ENCODE measurements around the gene TNP1.

The TNP1 gene, protein sequence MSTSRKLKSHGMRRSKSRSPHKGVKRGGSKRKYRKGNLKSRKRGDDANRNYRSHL

DNA sequence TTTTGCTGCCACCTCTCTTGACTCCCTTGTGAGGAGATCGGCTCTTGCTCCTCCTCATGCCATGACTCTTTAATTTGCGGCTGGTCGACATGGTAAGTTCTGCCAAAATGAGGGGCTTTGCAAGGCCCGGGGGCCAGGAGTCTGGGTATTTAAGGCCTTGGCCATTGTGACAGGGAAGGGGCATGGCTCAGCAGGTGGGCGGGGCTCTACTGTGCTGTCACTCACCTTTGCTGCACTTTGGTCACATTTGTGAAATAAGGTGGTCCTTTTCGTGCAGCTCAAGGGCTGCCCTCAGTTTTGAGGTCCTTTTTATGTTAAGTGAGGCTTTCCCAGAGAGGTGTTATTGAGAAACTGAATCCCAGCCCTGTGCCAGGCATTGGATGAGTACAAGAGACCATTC, at the start of gene TNP1:
Gene TNP1, minus strand, starts transcription at position 121 of the 400 bp plus-strand sequence. Its CDS starts 30 bp downstream, at position 91.
- no peak for DNase-seq (ENCODE audit: extremely low spot score)
- POLR2A ChIA-PET: no interaction called here
- CTCF ChIA-PET: no interaction called here
- TF ChIP-seq, protein P1, sequence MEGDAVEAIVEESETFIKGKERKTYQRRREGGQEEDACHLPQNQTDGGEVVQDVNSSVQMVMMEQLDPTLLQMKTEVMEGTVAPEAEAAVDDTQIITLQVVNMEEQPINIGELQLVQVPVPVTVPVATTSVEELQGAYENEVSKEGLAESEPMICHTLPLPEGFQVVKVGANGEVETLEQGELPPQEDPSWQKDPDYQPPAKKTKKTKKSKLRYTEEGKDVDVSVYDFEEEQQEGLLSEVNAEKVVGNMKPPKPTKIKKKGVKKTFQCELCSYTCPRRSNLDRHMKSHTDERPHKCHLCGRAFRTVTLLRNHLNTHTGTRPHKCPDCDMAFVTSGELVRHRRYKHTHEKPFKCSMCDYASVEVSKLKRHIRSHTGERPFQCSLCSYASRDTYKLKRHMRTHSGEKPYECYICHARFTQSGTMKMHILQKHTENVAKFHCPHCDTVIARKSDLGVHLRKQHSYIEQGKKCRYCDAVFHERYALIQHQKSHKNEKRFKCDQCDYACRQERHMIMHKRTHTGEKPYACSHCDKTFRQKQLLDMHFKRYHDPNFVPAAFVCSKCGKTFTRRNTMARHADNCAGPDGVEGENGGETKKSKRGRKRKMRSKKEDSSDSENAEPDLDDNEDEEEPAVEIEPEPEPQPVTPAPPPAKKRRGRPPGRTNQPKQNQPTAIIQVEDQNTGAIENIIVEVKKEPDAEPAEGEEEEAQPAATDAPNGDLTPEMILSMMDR (IDR thresholded peaks at IDR 0.05; ENCODE audit: control extremely low read depth, extremely low read depth, low read depth, missing control alignments): no peak

DNA sequence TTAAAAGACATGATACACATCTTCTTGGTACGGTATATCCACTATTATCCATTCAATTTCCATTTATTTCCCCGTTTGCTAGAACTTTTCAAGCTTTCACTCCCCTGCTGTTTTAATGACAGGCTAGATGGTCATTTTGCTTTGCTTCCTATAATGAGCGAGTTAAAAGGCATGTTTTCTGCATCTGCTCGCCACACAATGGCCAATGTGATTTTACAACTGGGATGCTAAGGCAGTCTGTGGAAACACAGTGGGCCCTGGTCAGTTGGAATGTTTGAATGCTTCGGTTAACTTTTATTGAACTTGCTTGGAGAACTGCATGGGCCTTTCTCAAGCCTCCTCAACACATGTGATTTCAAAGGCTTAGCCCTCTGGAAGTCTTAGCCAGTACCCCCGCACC, 48.4 kb upstream of the TNP1 start:
- CTCF ChIA-PET: no interaction called here
- POLR2A ChIA-PET: no interaction called here
- TF ChIP-seq, protein P1 (IDR thresholded peaks at IDR 0.05; ENCODE audit: control extremely low read depth, extremely low read depth, low read depth, missing control alignments): no peak
- DNase-seq (ENCODE audit: extremely low spot score): no peak

DNA sequence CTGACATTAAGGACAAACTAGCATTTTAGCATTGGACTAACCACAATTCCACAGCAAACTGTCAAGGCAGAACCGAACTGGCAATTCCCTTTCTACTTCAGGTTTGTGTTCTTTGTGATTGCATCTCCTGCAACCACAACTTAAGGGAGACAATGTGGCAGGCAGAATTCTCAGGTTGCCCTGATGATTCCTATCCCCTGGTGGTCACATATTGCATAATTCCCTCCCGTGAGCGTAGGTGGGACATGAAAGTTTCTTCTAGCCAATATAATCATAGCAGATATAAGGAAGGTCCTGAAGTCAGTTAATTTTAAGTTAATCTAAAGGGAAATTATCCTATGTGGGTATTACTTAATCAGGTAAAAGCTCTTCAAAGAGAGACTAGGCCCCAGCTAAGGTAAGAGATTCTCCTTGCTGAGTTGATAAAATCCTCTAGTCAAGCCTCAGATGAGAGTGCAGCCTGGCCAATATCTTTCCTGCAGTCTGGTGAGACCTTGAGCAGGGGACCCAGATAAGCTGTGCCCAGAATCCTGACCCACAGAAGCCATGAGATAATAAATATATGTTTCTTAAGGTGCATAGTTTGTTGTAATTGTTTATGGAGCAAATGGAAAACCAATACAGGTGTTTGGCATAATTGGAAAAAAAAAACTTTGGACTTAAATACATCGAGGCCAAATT, 45.9 kb upstream of the TNP1 start:
- POLR2A ChIA-PET: no interaction called here
- no peak for DNase-seq (ENCODE audit: extremely low spot score)
- TF ChIP-seq, protein P1 (IDR thresholded peaks at IDR 0.05; ENCODE audit: control extremely low read depth, extremely low read depth, low read depth, missing control alignments): no peak
- CTCF ChIA-PET: no interaction called here

DNA sequence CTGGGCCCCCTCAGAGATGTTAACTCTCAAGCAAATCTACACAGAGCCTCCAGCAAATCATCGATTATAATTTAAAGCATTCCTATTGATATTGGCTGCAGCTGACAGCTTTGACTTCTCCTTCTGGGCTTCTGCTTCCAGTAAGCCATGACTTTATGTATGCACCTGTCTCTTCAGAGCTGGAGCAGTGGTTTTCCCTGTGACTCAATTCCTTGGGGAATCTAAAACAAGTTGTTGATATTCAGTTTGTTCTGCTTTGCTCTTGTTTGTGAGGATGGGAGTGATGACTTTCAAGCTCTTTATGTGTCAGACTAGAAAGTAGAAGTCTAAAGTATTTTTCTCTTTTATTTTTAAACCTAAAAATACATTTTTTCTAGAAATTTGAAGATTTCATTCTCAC, 45.1 kb upstream of the TNP1 start:
- ChIA-PET POLR2A (no interaction called here), CTCF (no interaction called here)
- DNase-seq (ENCODE audit: extremely low spot score): no peak
- TF ChIP-seq, protein P1 (IDR thresholded peaks at IDR 0.05; ENCODE audit: control extremely low read depth, extremely low read depth, low read depth, missing control alignments): no peak

DNA sequence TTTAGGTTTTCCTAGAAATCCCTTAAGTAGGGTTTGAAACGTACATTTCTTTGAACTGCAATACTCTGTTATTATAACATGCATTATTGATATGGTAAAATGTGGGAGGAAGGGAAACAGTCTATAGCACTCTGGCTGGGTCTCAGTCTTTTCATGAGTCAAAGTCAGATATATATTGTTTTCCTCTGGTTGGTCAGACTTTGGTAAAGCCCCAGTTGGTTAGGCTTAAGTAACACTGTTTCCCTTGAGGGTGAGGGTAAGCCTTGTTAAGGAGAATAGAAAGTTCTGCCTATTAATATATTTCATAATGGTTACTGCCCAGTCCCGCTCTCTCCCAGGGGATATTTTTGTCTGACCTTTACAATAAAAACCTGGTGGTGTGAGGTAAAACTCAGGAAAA, 44.7 kb upstream of the TNP1 start:
- TF ChIP-seq, protein P1 (IDR thresholded peaks at IDR 0.05; ENCODE audit: control extremely low read depth, extremely low read depth, low read depth, missing control alignments): no peak
- no peak for DNase-seq (ENCODE audit: extremely low spot score)
- ChIA-PET CTCF (no interaction called here), POLR2A (no interaction called here)

DNA sequence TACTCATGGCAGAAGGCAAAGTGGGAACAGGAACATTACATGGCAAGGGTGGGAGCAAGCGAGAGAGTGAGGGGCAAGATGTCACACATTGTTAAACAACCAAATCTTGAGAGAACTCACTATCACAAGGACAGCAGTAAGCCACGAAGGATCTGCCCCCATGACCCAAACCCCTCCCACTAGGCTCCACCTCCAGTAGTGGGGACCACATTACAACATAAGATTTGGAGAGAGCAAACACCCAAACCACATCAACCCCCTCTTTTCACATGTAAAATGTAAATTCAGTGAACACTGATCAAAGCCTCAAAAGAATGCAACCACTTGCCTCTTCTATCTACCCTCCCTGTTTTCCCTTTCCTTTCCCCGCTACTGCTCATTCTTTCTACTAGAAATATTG, 43.6 kb upstream of the TNP1 start:
- CTCF ChIA-PET: no interaction called here
- POLR2A ChIA-PET: no interaction called here
- TF ChIP-seq, protein P1 (IDR thresholded peaks at IDR 0.05; ENCODE audit: control extremely low read depth, extremely low read depth, low read depth, missing control alignments): no peak
- DNase-seq (ENCODE audit: extremely low spot score): no peak

Data from GM10248 (cell line).